ENCODE data around the gene YBX2. TPM values are rescaled to one million over a fixed set of nuclear protein-coding genes. Genes with fewer than 3 reads are reported as not detected.

YBX2 gene
- total RNA-seq, 1 experiment from 2014 or later: 0.65 TPM

DNA sequence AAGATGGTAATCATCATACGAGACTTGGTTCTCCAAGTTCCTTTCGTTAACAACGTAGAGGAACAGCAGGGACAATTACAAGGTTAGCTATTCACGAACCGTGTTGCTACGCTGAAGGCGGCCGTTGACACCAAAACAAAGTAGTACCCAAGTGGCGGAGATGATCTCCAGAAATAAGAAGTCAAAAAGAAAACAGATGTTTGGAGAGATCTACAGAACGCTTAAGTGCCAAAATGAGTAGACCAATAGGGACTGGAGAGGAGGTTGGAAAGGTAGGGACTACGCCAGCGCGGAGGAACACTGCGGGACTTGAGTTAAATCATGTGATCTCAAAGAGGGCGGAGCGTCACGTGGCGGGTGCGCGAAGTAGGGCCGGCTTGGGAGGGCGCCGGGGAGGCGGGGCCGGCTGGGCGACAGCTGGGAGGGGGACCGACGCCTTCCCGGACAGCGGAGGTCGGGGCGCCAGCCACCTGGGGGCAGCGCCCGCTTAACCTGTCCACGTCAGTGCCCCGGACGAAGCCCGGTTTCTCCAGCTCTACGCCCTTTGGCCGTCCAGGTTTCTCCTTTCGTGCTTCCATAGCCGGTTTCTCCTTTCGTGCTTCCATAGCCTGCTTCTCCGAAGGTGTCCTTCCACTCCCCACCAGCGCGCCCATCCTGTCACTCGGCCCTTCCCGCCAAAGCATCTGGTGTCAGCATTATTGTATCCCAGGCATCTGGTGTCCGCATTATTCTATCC is 51.6 kb downstream of the YBX2 start:
- intact Hi-C loops (cut with micrococcal nuclease; ENCODE audit: unreplicated experiment): no loop called here

DNA sequence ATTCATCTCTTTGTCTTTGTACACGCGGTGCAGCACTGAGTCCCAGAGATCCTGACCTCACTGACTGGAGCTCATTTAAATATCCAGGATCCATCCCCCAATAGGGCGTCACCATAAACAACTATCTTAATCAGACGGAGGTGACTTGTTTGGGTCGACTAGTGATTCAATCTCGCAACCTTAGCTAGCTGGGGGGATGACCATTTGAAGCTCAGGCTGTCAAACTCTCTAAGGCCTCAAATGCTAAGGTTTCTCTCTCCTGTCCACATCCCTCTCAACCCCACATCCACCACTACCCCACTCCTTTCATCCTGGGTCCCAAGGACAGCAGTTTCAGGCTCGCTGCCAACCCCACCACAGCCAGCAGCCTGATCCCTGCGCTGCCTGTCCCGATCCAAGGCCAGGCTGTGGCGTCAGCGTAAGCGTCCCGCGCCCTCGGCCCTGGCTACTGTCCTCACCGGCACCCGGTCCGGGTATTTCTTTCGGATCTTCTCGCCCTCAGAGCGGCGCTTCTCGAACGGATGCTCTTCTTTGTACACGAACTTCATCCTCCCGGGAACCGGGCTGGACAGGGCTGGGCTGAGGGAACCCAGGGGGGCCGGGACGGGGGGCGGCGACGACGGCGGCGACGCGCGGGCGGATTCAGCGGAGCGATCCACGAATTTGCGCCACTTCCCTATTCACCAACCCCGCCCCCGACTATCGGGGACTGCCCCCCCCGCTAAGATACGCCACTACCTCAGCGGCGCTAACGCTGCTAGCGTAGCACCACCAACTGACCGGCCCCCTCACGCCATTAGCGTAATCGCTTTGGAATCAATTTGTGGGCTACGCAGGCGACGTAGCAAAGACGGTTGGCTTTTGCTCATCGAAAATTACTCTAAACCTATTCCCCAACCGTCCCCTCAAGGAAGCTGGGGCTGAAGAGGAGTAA is 52.4 kb downstream of the YBX2 start, which contains the start of gene GABARAP:
GABARAP (minus strand) TSS at position 667 of the 934 bp plus-strand sequence; CDS start at position 548, 119 bp downstream.
- H3K36me3 ChIP-seq (ENCODE audit: low read depth): peaks cover 26% of the 10 kb centered on the region; the same call in 1 of the 2 replicates

More for the DNA sequence above, 51.6 kb downstream of the YBX2 start:
- no peaks in the 10 kb centered on the region for H3K27me3 ChIP-seq (ENCODE audit: insufficient read depth, low read depth)
- DNase-seq: peak; percentile 85 to 96
- H3K79me2 ChIP-seq (ENCODE audit: low read depth): peaks cover 44% of the 10 kb centered on the region
- peaks cover 23% of the 10 kb centered on the region; the same call in 1 of the 2 replicates for H3K36me3 ChIP-seq (ENCODE audit: low read depth)
- peaks cover 57% of the 10 kb centered on the region for H3F3A ChIP-seq (ENCODE audit: insufficient read depth, low read depth)
- no peaks in the 10 kb centered on the region for H3K9me3 ChIP-seq (ENCODE audit: insufficient read depth, low read depth)
- peak overlapping the region; percentile 88 for H2AFZ ChIP-seq
- ChIA-PET POLR2A (ENCODE audit: unreplicated experiment) (interaction anchor here (0.5 to 1.5 kb wide), 6 partner anchors 14 to 591 kb away, joined by 3 to 7 read pairs (median 4); partner anchors contain the start of gene KDM6B), CTCF (interaction anchor here (0.6 to 1.0 kb wide), 3 partner anchors 23 to 64 kb away, joined by 4 to 30 read pairs (median 6); partner anchors contain the start of genes ACADVL and DLG4)
- peak overlapping the region; percentile 96 for H3K4me2 ChIP-seq
- no TSS peak for BruUV-seq (replicated peaks)
- peak overlapping the region; percentile 78 for H3K4me3 ChIP-seq
- TF ChIP-seq EZH2 (IDR thresholded peaks at IDR 0.05; ENCODE audit: low read depth): no peak
- TF ChIP-seq, protein P1, sequence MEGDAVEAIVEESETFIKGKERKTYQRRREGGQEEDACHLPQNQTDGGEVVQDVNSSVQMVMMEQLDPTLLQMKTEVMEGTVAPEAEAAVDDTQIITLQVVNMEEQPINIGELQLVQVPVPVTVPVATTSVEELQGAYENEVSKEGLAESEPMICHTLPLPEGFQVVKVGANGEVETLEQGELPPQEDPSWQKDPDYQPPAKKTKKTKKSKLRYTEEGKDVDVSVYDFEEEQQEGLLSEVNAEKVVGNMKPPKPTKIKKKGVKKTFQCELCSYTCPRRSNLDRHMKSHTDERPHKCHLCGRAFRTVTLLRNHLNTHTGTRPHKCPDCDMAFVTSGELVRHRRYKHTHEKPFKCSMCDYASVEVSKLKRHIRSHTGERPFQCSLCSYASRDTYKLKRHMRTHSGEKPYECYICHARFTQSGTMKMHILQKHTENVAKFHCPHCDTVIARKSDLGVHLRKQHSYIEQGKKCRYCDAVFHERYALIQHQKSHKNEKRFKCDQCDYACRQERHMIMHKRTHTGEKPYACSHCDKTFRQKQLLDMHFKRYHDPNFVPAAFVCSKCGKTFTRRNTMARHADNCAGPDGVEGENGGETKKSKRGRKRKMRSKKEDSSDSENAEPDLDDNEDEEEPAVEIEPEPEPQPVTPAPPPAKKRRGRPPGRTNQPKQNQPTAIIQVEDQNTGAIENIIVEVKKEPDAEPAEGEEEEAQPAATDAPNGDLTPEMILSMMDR (conservative IDR thresholded peaks at IDR 0.05): no peak
- H3K4me1 ChIP-seq (replicated peaks; ENCODE audit: insufficient read depth): peaks cover 21% of the 10 kb centered on the region
- peak overlapping the region; percentile 87 for H3K27ac ChIP-seq
- peaks cover 6% of the 10 kb centered on the region; the same call in 1 of the 2 replicates for H4K20me1 ChIP-seq (ENCODE audit: insufficient read depth)
- no peaks in the 10 kb centered on the region for H3K9me2 ChIP-seq (ENCODE audit: insufficient read depth)

More for the DNA sequence above, 52.4 kb downstream of the YBX2 start, which contains the start of gene GABARAP:
- no peak for TF ChIP-seq EZH2 (IDR thresholded peaks at IDR 0.05; ENCODE audit: low read depth)
- TF ChIP-seq, protein P1 (conservative IDR thresholded peaks at IDR 0.05): no peak; the same call in 1 of the 2 replicates
- POLR2A ChIA-PET (ENCODE audit: unreplicated experiment): interaction anchor here (0.5 to 1.5 kb wide), 10 partner anchors 12 to 592 kb away, joined by 3 to 6 read pairs (median 4); partner anchors contain the start of gene KDM6B
- H3K27me3 ChIP-seq (ENCODE audit: insufficient read depth, low read depth): no peaks in the 10 kb centered on the region
- peaks cover 26% of the 10 kb centered on the region for H3K4me1 ChIP-seq (replicated peaks; ENCODE audit: insufficient read depth)
- H3K4me3 ChIP-seq: peak within 1 kb of the TSS; percentile 78
- intact Hi-C loops (cut with micrococcal nuclease; ENCODE audit: unreplicated experiment): loop anchor here (1.0 kb wide), 1 partner anchor 20 kb away; the partner anchor contains the start of gene CLDN7
- peak within 1 kb of the TSS; percentile 96 for H3K4me2 ChIP-seq
- H3K79me2 ChIP-seq (ENCODE audit: low read depth): peaks cover 44% of the 10 kb centered on the region
- DNase-seq: peak; percentile 80 to 91
- H3K27ac ChIP-seq: peak within 1 kb of the TSS; percentile 87
- TSS peak; percentile 89 for BruUV-seq (replicated peaks)
- CTCF ChIA-PET: interaction anchor here (0.6 to 1.0 kb wide), 5 partner anchors 19 to 63 kb away, joined by 3 to 30 read pairs (median 4); partner anchors contain the start of genes ACADVL and DLG4
- peaks cover 62% of the 10 kb centered on the region for H3F3A ChIP-seq (ENCODE audit: insufficient read depth, low read depth)
- no peaks in the 10 kb centered on the region for H3K9me2 ChIP-seq (ENCODE audit: insufficient read depth)
- peak within 1 kb of the TSS; percentile 88 for H2AFZ ChIP-seq
- H4K20me1 ChIP-seq (ENCODE audit: insufficient read depth): peaks cover 5% of the 10 kb centered on the region
- H3K9me3 ChIP-seq (ENCODE audit: insufficient read depth, low read depth): no peaks in the 10 kb centered on the region

All from PC-9 (cell line).